ENCODE data around the gene HTR2B.

- no peak for TF ChIP-seq POLR2A (IDR thresholded peaks at IDR 0.05; ENCODE audit: low read length)
- TF ChIP-seq GATA1 (IDR thresholded peaks at IDR 0.05; ENCODE audit: low read depth, low read length): no peak
Measured at GRCh38 chr2:231113489-231113888, 11.4 kb downstream of the HTR2B start.

Measured in erythroblast (primary cell).